GM19351 (cell line): ENCODE results near the gene TPK1.
"Not testable (repeated sequence)": the region's sequence is repeated elsewhere in the genome, so short reads cannot be mapped to it uniquely, and the experiment has no call there.

ENCODE experiments used
- ATAC-seq: cut with Tn5 transposase; IDR thresholded peaks from one replicate; pipeline ENCODE4 v1.9.1; 2021; ENCODE audit warnings: mild to moderate bottlenecking, moderate library complexity; ENCODE audit not compliant: unreplicated experiment

Gene TPK1

DNA sequence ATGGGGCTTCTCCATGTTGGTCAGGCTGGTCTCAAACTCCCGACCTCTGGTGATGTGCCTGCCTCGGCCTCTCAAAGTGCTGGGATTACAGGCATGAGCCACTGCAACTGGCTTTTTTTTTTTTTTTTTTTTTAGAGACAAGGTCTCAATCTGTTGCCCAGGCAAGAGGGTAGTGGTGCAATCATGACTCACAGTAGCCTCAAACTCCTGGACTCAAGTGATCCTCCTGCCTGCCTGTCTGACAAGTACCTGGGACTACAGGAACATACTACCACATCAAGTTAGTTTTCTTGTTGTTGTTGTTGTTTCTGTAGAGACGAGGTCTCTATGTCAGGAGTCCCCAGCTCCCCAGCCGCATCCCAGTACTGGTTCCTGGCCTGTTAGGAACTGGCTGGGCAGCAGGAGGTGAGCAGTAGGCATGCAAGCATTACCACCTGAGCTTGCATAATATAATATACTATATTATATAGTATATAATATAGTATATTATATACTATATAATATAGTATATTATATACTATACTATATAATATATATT, 55.7 kb downstream of the TPK1 start:
- no peak for ATAC-seq

GRCh38 chr7:144777889-144778288, 58.0 kb downstream of the TPK1 start:
- not testable (repeated sequence) for ATAC-seq

DNA sequence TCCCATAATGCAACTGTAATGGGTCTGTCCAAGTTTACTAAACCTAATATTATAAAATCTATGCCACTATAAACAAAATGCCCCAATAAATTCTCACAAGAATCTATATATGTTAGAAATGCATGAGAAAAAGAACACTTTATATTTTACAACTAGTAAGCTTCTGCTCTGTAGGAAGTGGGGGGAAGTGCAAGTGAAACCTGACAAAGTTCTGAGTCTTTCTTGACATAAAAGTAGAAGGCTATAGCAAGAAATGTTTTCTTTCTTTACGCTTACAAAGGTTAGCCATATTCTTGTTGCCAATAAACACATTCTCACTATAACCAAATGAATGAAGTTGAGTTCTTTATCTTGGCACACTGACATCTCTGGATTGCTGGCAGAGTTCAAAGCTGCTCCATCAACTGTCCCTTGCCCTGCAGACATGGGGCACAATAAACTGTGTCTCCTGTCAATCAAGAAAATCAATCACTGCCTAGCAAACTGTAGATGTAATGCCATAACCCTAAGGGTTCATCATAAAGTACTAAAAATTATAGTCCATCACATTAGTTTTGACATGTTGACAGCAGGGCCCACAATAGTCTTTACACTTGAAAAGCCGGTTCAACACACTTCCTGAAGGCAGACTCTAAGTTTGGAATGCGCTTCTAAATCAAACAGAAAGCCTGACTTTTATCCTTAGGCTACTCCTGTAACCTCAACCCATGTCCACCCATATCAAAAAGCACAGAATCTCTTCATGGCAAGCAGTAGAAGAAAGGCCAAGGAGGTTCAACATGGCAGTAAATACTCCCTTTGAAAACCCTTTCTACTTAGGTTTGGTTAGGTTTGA, 58.6 kb downstream of the TPK1 start:
- ATAC-seq = no peak

DNA sequence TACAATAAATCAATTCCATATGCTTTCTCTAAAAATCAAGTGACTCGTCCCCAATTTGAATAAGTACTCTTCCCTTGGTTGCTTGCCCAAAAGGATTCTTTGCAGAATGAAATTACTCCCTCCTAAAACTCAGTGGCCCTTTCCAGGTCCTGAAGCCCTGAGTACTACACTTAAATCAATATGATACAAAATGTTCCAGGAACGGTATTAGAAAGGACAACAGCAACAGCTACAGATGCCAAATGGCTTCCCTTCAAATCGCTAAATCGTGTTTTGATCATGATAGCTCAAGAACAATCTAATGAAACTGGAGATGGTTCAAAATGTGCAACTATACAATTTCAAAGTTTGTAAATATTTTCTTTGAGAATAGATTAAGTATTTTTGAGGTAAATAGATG, 59.4 kb downstream of the TPK1 start:
- ATAC-seq = no peak

DNA sequence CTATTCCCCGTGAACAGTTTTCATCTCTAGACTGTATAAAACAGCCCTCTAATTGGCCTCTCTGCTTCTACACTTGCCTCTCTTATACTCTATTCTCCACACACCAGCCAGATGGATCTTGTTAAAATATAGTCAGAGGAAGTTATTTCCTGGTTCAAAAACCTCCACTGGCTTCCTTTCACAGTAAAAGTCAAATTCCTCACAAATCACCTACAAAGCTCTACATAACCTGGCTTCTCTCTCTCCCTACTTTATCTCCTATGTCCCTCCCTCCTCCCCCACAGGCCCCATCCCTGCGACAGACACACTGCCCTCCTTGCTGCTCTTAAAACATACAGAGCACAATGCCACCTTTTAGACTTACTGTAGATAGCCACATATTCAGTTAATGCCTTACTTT, 60.1 kb downstream of the TPK1 start:
- no peak for ATAC-seq

DNA sequence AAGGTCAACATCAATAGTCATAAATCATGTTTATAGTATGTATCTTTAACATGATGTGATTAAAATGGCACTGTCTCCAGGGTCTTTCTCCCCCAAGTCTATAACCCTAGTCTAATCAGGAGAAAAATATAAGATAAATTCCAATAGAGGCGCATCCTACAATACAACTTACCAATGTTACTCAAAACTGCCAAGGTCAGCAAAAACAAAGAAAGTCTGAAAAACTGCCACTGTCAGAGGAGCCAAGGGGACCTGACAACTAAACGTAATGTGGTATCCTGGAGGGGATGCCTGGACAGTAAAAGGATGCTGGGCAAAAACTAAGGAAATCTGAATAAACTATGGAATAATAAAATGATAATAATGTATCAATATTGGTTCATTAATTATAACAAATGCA, 63.9 kb downstream of the TPK1 start:
- no peak for ATAC-seq

DNA sequence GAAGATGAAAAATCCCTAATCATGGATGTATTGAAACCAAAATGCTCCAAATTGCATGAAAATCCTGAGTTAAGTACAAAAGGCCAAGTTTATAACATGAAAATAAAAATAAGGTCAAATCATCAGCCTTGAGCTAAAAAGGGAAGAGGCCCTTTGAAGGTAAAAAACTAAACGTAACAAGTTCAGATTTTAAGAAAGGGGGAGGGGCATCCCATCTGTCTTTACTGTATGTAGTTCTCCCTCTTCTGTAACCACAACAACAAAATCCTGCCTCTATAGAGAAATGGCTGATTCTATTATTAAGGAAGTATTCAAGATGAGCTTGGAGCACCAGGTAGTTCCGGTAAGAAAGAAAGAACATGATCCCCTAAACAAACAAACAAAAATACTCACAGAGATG, 64.7 kb downstream of the TPK1 start:
- no peak for ATAC-seq

GRCh38 chr7:144769352-144769751, 66.5 kb downstream of the TPK1 start:
- no peak for ATAC-seq

DNA sequence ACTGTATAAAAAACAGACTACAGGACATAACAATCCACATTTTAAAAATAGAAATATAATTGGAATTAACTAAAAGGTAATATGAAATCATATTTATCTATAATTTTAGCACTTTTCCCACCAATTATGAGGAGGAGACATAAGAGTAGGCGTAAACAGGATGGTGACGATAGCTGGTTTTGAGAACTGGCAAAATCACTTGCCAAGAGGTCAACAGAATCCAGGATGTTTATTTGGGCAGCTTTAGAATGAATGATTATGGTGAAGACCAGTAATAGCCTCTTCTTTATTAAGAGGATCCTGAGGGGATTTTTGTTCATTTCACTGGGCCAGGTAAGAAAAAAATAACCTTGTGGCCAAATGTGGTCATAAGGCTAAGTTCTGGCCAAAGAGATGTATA, 67.2 kb downstream of the TPK1 start:
- no peak for ATAC-seq

DNA sequence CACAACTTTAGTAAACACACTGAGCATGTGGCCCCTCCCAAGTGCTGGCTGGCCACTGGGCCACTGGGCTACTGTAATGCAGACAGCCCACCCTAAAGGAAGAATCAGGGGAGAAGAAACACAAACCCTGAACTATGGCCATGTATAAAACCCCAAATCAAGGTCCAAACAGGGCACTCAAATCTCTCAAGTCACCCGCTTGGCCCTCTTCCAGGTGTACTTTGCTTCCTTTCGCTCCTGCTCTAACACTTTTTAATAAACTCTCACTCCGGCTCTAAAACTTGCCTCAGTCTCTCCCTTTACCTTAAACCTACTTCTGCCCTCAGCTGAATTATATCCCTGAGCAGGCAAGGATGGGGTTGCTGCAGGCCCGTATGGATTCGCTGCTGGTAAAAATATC, 72.6 kb downstream of the TPK1 start:
- ATAC-seq = no peak

DNA sequence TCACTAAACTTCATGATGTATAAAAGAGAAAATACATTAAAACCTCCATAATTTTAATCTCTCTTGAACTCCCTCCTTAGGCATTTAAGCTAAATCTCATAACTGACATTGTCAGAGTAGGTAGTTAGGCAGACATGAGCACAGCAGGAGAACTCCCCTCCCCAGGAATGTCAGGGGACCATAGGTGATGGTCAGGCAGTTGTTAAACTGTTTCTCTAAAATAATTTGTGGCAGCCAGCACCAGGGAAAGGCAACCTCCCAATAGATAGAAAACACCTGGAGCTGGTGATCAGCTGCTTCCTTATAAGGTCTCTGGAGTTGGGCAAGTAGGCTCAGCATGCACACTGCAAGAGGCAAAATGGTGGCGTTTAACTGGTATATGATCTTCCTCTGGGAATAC, 73.0 kb downstream of the TPK1 start:
- ATAC-seq = no peak

DNA sequence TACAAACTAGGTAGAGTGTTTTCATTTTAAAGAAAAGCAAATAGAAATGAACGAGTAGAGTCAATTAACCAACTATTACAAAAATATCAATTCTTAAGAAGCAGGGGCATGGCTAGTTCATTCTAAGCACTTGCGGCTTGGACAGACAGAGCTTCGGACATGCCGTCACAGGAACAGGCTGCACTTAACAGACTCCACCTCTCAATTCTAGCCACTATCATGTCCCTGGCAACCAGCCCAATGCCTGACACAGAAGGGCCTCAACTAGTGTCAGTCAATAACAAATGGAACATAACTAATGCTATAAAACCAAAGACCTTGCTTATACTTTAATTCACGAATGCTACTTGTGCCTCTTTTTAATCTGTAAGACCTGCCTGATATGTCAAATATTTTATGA, 74.4 kb downstream of the TPK1 start:
- no peak for ATAC-seq

DNA sequence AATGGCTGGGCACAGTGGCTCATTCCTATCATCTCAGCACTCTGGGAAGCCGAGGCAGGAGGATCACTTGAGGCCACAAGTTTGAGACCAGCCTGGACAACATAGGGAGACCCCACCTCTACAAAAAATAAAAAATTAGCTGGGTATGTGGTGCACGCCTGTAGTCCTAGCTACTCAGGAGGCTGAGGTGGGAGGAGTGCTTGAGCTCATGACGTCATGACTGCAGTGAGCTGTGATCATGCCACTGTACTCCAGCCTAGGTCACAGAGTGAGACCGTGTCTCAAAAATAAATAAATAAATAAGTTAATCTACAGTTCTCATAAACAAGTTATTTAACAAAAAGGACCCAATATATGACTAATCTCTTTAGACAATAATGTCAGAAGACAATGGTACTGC, 76.2 kb downstream of the TPK1 start:
- ATAC-seq = no peak

GRCh38 chr7:144747936-144748335, 87.9 kb downstream of the TPK1 start:
- ATAC-seq = no peak

DNA sequence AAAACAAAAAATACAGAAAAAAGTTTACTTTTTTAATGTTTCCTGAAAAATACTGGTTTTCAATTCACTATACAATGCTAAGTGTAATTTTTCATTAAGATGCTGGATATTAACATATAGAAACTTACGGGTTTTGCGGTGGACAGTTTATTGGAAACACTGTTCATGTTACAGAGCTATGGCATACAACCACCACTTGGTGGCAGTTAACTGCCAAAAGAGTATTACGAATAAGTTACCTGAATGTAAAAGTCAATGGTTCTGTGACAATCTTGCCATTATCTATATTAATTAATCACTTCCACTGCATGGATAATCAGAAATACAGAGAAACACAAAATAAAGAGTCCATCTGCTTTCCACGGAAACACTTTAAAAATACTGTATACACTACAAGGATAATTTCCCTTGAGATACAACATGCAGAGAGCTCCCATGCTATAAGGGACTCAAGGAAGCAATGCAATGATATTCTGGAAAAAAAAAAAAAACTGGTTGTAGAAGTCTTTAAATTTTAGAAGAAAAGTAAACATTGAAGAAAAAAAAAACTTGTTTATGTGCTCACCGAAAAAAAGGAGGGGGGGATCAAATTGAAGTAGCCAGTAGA, 97.0 kb downstream of the TPK1 start:
- ATAC-seq = peak; percentile 95

DNA sequence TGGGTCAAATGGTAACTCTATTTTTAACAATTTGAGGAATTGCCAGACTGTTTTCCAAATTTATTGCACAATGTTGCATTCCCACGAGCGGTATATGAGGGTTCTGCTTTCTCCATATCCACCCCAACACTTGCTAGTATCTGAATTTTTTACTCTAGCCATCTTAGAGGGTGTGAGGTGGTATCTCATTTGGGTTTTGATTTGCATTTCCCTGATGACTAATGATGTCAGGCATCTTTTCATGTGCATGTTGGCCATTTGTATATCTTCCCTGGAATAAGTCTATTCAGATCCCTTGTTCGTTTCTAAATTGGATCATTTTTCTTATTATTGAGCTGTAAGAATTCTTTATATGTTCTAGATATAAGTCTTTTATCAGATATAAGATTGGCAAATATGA, 97.7 kb downstream of the TPK1 start:
- ATAC-seq = no peak

DNA sequence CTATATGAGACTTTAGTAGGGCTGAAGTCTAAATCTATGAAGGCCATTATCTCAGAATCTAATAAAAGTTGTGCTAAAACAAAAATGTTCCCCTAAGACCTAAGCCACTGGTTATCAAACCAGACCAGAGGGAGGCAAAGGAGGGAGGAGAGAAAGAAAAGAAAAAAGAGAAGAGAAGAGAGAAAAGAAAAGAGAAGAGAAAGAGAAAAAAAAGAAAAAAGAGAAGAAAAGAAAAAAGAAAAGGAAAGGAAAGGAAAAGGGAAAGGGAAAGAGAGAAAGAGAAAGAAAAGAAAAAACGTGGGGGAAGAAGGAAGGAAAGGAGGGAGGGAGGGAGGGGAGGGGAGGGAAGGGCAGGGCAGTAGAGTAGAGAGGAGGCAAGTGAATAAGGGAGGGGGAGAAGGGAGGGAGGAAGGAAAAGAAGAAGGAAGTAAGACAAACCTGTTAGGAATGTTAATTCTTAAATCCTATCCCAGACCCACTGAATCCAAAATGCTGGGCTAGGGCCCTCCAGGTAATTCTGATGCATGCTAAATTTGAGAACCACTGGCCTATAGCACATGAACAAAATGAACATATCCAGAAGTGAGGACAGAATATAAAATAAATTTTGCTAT, 98.9 kb downstream of the TPK1 start:
- no peak for ATAC-seq

- no peak for ATAC-seq
Measured at GRCh38 chr7:144735505-144736276, 100.2 kb downstream of the TPK1 start.

GRCh38 chr7:144731661-144732351, 104.0 kb downstream of the TPK1 start:
- ATAC-seq = no peak

DNA sequence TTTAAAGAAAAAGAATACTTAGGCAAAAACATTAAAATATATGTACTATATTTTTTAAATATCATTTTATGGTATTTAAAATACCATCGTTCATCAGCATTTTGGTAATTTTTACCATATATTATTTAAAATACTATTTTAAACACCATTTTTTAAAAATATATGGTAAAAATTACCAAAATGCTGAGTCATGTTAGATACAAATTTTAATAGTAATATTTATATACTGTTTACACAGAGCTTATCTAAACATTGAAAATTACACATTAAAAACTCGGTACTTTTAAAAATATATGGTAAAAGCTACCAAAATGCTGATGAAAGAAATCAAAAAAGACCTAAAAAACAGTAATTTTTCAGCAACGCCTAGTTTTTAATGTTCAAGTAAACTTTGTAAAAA, 105.6 kb downstream of the TPK1 start:
- ATAC-seq = no peak

DNA sequence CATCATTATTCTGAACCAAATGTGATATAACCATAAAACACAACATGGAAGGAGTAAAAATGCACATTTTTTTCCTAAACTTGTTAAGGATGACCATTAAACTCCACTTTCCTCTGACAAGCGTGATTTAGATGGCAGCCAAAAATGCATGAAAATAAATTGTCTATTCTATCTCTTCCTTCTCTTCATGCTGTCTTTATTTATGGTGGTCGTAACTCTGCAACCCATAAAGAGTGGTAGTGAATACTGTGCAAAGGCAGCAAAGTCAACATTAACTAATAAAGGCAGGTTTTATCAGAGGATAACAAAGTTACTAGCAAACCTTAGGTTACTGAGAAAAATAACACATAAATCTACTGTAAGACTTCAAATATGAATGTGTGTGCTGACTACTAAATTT, 106.6 kb downstream of the TPK1 start:
- ATAC-seq = no peak
